Adipocyte (in vitro differentiated cells): ENCODE measurements around the gene DUSP8.

ENCODE experiments used
- DNase-seq: peaks from one replicate; pipeline ENCODE4 v3.0.0-alpha.2; 2015; ENCODE audit warnings: low read depth
- H3K27me3 ChIP-seq: replicated peaks from 2 replicates; pipeline ENCODE4 v1.7.0; 2013; ENCODE audit warnings: mild to moderate bottlenecking, low read length, moderate library complexity; ENCODE audit not compliant: control insufficient read depth, insufficient read depth
- H3K36me3 ChIP-seq: 2 replicates; pipeline ENCODE4 v1.7.0; 2013; ENCODE audit warnings: low read length, mild to moderate bottlenecking, moderate library complexity; ENCODE audit not compliant: control insufficient read depth, insufficient read depth, severe bottlenecking
- H3K4me1 ChIP-seq: 2 replicates; pipeline ENCODE4 v1.7.0; 2013; ENCODE audit warnings: mild to moderate bottlenecking, low read length, moderate library complexity; ENCODE audit not compliant: control insufficient read depth, insufficient read depth
- H3K4me3 ChIP-seq: 2 replicates; pipeline ENCODE4 v1.7.0; 2013; ENCODE audit warnings: mild to moderate bottlenecking, low read length, moderate library complexity
- H3K9ac ChIP-seq: 2 replicates; pipeline ENCODE4 v1.7.0; 2013; ENCODE audit warnings: mild to moderate bottlenecking, low read length, moderate library complexity
- H3K9me3 ChIP-seq: 2 replicates; pipeline ENCODE4 v1.7.0; 2013; ENCODE audit warnings: mild to moderate bottlenecking, low read length, moderate library complexity; ENCODE audit not compliant: control insufficient read depth

Gene DUSP8

DNA sequence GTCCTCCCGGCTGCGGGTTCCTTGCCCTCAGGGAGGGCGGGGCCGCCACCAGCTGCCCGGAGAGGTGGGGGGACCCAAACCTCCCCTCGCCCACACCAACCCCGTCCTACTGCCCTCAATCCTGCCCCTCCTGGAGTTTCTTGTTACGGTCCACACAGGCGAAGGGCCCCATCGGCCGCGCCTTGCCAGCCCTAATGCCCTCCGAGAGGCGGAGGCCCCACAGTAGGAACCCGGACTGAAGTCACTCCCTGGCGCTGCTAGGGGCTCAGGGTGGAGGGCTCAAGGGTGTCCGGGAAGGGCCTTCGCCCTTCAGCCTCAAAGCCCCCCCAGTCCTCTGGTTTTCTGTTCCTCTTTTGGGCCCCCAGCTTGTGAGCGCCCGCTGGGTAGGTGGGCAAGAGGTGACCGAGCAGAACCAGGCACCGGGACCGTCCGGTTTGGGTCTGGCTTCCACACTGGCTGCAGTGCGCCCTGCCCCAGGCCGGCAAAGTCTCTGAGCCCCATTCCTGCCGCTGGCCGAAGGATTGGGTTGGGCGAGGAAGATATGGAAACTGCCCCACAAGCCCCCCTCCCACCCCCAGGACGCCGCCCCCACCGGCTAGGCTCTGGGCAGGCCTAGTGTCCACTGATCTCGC, 24.5 kb downstream of the DUSP8 start:
- no peaks in the 10 kb centered on the region for H3K9me3 ChIP-seq
- H3K27me3 ChIP-seq = peaks cover 34% of the 10 kb centered on the region
- DNase-seq = no peak
- H3K36me3 ChIP-seq = no peaks in the 10 kb centered on the region
- H3K4me3 ChIP-seq = no peak overlapping the region
- peaks cover 10% of the 10 kb centered on the region for H3K4me1 ChIP-seq
- no peak overlapping the region for H3K9ac ChIP-seq

DNA sequence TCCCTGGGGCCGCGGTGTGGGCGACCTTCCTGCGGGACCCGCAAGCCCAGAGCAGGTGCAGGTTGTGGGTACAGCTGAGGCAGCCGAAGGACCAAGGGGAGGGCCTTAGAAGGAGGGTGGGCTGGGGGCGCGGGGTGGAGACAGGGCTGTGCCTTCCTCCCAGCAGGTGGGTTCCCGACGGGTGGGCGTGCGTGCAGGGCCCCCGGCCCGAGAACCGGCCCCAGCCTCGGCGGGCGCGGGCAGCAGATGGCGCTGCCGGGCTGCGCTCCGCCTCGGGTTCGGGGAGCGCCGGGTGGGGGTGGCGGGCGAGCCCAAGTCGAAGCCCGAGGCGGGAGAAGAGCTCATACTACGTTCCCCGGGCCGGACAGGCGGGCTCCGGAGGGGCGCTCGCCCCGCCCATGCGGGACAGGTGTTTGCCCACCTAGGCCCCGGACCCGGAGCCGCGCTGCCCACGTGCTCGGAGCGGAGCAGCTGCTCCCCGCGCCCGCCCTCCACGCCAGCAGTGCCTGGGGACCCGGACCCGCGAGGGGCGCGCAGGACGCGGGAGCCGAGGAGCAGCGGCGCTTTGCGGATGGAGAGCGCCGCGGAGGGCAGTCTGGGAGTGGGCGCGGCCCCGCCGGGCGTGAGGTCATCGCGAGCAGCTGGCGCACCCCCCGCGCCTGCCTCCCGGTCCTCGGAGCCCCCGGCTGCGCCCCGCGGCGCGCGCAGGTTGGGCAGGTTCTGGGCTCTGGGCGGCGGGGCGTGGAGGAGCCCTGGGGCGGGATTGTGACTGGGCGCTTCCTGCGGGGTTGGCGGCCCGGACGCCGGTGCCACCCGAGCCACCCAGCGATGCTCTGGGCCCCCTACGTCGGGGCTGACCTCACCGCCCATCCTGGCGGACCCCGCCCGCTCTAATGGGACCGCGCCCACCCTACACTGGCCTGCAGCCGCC, 25.3 kb downstream of the DUSP8 start:
- H3K27me3 ChIP-seq = peaks cover 42% of the 10 kb centered on the region
- no peaks in the 10 kb centered on the region for H3K9me3 ChIP-seq
- H3K4me1 ChIP-seq = peaks cover 10% of the 10 kb centered on the region
- peak overlapping the region; percentile 23 for H3K4me3 ChIP-seq
- no peaks in the 10 kb centered on the region for H3K36me3 ChIP-seq
- peak; percentile 77 for DNase-seq
- no peak overlapping the region for H3K9ac ChIP-seq

DNA sequence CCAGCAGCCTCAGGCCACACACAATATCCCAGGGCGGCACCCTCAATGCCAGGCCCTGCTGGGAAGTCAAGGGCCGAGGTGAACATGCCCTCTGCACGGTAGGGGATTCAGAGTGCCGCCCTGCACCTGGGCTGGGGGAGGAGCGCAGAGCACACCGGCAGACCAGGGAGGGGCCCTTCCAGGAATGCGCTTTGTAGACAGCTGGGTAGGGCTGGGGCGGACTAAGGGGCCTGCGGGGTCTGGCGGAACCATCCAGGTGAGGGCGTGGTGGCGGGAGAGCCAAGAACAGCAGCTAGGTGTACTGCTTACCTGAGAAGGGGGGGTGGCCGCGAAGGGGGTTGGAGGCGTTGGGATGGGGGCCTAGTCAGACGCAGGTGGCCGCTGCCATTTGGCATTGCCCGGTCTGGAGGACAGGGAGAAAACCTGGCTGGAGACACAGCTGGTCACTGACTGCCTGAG, 26.0 kb downstream of the DUSP8 start:
- Histone ChIP-seq H3K4me1 (peaks cover 10% of the 10 kb centered on the region), H3K9ac (no peak overlapping the region), H3K9me3 (no peaks in the 10 kb centered on the region), H3K4me3 (no peak overlapping the region), H3K36me3 (no peaks in the 10 kb centered on the region), H3K27me3 (peaks cover 49% of the 10 kb centered on the region)
- DNase-seq = no peak

DNA sequence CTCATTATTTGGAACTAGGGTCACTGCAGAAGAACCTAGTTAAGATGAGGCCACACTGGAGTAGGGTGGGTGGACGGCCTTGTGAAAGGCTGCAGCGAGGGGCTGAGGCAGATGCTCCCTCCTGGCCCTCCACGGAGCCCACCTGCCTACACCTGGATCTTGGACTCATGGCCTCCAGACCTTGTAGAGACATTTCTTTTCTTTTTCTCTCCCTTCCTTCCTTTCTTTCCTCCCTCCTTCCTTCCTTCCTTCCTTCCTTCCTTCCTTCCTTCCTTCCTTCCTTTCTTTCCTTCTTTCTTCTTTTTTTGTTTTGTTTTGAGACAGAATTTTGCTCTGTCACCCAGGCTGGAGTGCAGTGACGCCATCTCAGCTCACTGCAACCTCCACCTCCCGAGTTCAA, 26.6 kb downstream of the DUSP8 start:
- Histone ChIP-seq H3K36me3 (no peaks in the 10 kb centered on the region), H3K9ac (no peak overlapping the region), H3K9me3 (no peaks in the 10 kb centered on the region), H3K4me1 (peaks cover 10% of the 10 kb centered on the region), H3K4me3 (no peak overlapping the region), H3K27me3 (peaks cover 52% of the 10 kb centered on the region)
- DNase-seq = no peak

DNA sequence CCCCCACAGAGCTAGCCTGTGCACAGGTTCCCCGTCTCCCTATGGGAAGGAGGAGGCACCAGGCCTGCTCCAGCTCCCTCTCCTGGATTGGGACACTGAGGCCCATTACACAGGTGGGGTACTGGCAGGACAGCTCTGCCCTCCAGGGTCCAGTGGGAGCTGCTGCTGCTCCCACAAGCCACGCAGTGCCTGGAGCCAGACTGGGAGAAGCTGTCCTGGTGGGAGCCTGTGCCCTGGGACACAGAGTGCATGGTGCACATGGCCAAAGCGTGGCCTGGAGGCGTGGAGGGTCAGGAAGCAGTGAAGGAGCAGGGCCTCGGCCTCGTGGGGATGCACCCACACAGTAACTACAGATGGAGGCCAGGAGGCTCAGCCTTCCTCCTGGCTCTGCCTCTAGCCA, 27.5 kb downstream of the DUSP8 start:
- Histone ChIP-seq H3K9me3 (no peaks in the 10 kb centered on the region), H3K4me3 (no peak overlapping the region), H3K9ac (no peak overlapping the region), H3K27me3 (peaks cover 58% of the 10 kb centered on the region), H3K36me3 (no peaks in the 10 kb centered on the region), H3K4me1 (peaks cover 10% of the 10 kb centered on the region)
- DNase-seq = no peak

DNA sequence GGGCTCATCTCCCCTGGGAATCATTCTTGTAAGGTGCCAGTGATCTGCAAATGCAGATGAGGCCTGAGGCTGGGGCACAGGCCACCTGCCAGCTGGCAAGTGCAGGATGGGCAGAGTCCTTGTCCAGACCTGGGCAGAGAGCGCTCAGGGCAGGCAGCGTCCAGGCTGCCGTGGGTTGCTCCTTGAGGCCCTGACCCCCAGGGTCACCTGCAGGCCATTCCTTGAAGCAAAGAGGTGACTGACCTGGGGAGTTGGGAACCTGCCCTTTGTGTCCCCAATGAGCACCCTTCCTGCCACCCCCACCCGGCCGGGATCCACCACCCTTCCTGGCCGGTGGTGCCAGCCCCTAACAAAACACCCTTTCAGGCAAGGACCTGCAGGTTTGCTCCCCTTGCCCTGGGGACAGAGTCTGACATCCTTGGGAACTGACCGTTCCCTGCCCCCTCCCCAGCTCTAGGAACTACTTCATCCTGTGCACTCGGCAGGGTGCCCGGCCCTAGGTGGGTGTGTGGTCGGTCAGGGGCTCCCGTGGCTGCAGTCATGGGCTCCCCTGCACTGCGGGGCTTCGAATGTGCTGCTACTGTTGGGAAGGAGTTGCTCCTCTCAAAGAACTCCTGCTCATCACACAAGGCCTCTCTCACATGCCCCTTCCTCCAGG, 28.3 kb downstream of the DUSP8 start:
- H3K9ac ChIP-seq = no peak overlapping the region
- no peaks in the 10 kb centered on the region for H3K9me3 ChIP-seq
- no peaks in the 10 kb centered on the region for H3K36me3 ChIP-seq
- H3K4me1 ChIP-seq = peaks cover 10% of the 10 kb centered on the region
- no peak overlapping the region for H3K4me3 ChIP-seq
- DNase-seq = no peak
- peaks cover 54% of the 10 kb centered on the region for H3K27me3 ChIP-seq

DNA sequence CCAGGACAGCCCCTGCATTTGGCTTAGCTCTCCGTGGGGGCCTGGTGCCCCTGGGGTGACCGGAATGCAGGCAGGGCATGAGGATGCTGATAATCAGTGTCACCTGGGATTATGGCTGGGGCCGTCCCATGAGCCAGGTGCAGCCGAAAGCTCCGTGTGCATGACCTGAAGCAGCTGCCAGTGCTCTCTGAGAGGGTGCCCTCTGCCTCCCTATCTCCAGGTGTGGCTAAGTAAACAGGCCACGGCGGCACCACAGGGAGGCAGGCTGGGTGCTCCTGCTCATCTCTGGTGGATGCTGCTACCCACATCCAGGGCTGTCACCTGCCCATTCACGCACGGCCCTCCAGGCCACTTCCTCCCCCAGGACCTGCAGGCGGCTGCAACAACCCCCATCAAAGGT, 29.8 kb downstream of the DUSP8 start:
- DNase-seq = no peak
- H3K27me3 ChIP-seq = peaks cover 60% of the 10 kb centered on the region
- no peak overlapping the region for H3K9ac ChIP-seq
- H3K4me1 ChIP-seq = peaks cover 3% of the 10 kb centered on the region
- H3K4me3 ChIP-seq = no peak overlapping the region
- peaks cover 5% of the 10 kb centered on the region for H3K9me3 ChIP-seq
- no peaks in the 10 kb centered on the region for H3K36me3 ChIP-seq

DNA sequence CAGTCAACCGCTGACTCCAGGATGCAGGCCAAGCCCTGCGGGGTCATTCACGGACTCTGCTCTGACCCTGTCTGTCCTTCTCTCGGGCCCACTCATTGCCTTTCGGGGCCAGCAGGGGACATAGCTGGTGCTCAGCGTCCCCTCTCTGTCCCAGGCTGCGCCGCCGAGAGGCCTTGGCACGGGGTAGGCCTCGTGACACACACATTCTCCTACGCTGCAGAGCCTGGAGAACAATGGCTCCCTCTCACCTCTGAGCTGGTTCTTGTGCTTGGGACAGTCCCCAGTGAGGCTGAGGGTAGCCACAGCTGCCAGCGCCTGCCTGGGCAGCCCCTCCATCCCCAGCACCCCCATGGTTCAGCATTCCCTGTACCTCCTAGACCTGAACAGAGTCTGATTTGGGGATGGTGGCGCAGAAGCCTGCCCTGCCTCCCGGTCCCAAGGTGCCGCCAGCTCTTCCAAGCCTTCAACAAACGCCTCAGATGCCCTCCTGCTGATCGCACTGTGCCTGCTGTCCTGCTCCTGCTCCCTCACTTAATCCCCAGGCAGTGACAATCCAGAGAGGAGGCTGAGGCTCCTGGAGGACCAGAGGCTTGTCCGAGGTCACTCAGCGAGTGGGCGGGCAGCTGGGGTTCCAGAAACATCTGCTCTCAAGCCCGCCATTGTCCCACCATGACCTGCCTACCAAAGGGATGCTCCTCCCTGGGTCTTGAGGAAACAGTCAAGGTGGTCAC, 30.4 kb downstream of the DUSP8 start:
- no peak for DNase-seq
- Histone ChIP-seq H3K9me3 (peaks cover 5% of the 10 kb centered on the region), H3K9ac (no peak overlapping the region), H3K36me3 (no peaks in the 10 kb centered on the region), H3K27me3 (peaks cover 59% of the 10 kb centered on the region), H3K4me1 (peaks cover 4% of the 10 kb centered on the region), H3K4me3 (no peak overlapping the region)

DNA sequence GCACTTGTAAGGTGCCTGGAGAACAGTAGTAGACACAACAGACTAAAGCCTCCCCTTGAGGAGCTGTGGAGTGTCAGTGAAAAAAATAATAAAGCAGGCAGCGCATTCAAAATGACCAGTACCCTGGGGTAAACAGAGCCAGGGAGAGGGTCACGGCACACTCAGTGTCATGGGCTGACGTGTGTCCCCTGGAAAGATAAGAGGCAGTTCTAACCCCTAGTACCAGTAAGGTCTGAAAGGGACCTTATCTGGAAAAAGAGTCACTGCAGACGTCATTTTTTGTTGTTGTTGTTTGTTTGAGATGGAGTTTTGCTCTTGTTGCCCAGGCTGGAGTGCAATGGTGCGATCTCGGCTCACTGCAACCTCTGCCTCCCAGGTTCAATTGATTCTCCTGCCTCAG, 32.0 kb downstream of the DUSP8 start:
- H3K4me3 ChIP-seq = no peak overlapping the region
- peaks cover 5% of the 10 kb centered on the region for H3K9me3 ChIP-seq
- no peaks in the 10 kb centered on the region for H3K36me3 ChIP-seq
- peaks cover 5% of the 10 kb centered on the region for H3K4me1 ChIP-seq
- no peak overlapping the region for H3K9ac ChIP-seq
- no peak for DNase-seq
- H3K27me3 ChIP-seq = peaks cover 52% of the 10 kb centered on the region

DNA sequence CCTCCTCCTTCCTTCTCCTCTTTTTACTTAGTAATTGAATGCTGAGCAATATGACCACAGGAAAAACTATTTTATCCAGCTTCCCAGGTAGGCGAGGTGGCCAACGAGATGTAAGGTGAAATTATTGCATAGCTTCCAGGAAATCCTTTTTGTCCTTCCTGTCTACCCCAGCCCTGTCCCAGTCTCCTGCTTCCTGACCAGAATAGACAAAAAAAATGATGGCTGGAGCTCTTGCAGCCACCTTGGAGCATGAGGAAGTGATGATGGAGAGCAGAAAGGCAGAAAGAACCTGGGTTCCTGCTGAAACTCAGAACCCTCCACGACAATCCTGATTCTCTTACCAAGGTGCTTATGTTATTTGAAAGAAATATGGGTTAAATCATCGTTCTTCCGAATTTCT, 33.9 kb downstream of the DUSP8 start:
- peaks cover 6% of the 10 kb centered on the region for H3K36me3 ChIP-seq
- no peak overlapping the region for H3K9ac ChIP-seq
- H3K4me3 ChIP-seq = no peak overlapping the region
- no peak for DNase-seq
- peaks cover 5% of the 10 kb centered on the region for H3K9me3 ChIP-seq
- H3K27me3 ChIP-seq = peaks cover 34% of the 10 kb centered on the region
- H3K4me1 ChIP-seq = peaks cover 14% of the 10 kb centered on the region
